Stimulated activated naive CD4-positive, alpha-beta T cell (primary cell): ENCODE results near the gene TP63.
"Not testable (repeated sequence)": the region's sequence is repeated elsewhere in the genome, so short reads cannot be mapped to it uniquely, and the experiment has no call there.

Experiments used
- DNase-seq, 6 experiments: peaks; one replicate each; lab custom pipeline; 2025; lab: John Stamatoyannopoulos, UW

The TP63 gene

GRCh38 chr3:189631373-189631408 lies at the start of gene TP63:
TSS of gene TP63 (plus strand) at chr3:189631389. CDS start at chr3:189631516, 127 bp downstream.
- DNase-seq: no peak

GRCh38 chr3:189582179-189582578 lies 49.0 kb upstream of the TP63 start:
- DNase-seq: no peak

GRCh38 chr3:189584645-189585044 lies 46.5 kb upstream of the TP63 start:
- DNase-seq: no peak

- no peak for DNase-seq
These were observed 44.1 kb upstream of the TP63 start for GRCh38 chr3:189586941-189587663.

GRCh38 chr3:189587664-189588040 lies 43.5 kb upstream of the TP63 start:
- DNase-seq: no peak

- DNase-seq: no peak
These were observed 43.1 kb upstream of the TP63 start for GRCh38 chr3:189588070-189588469.

- no peak for DNase-seq
These were observed 42.6 kb upstream of the TP63 start for GRCh38 chr3:189588475-189589178.

- DNase-seq: no peak
These were observed 42.0 kb upstream of the TP63 start for GRCh38 chr3:189589179-189589569.

GRCh38 chr3:189590223-189590622 lies 41.0 kb upstream of the TP63 start:
- no peak for DNase-seq

GRCh38 chr3:189593581-189593980 lies 37.6 kb upstream of the TP63 start:
- no peak for DNase-seq

GRCh38 chr3:189596078-189596979 lies 34.9 kb upstream of the TP63 start:
- not testable (repeated sequence) for DNase-seq

- DNase-seq: no peak
These were observed 33.3 kb upstream of the TP63 start for GRCh38 chr3:189597918-189598317.

GRCh38 chr3:189598530-189599225 lies 32.5 kb upstream of the TP63 start:
- DNase-seq: no peak

- DNase-seq: no peak
These were observed 28.7 kb upstream of the TP63 start for GRCh38 chr3:189602471-189602870.

GRCh38 chr3:189605717-189606116 lies 25.5 kb upstream of the TP63 start:
- no peak for DNase-seq

- DNase-seq: no peak
These were observed 24.4 kb upstream of the TP63 start for GRCh38 chr3:189606774-189607173.

GRCh38 chr3:189612641-189613040 lies 18.5 kb upstream of the TP63 start:
- DNase-seq: not testable (repeated sequence)

- no peak for DNase-seq
These were observed 18.1 kb upstream of the TP63 start for GRCh38 chr3:189613122-189613521.

- DNase-seq: no peak
These were observed 9.1 kb upstream of the TP63 start for GRCh38 chr3:189621948-189622603.

GRCh38 chr3:189622629-189623028 lies 8.6 kb upstream of the TP63 start:
- DNase-seq: no peak

GRCh38 chr3:189624130-189624529 lies 7.1 kb upstream of the TP63 start:
- no peak for DNase-seq

GRCh38 chr3:189625071-189625470 lies 6.1 kb upstream of the TP63 start:
- DNase-seq: no peak
